A375 (cell line): Measurements from ENCODE around the gene IL6R. TPM values are rescaled to one million over a fixed set of nuclear protein-coding genes. Genes with fewer than 3 reads are reported as not detected.

Experiments used
- total RNA-seq: library from RNA; depleted of rRNA; stranded (reverse); fragments of >200 nt; shearing (Covaris generic); gene quantifications from 2 replicates; pipeline ENCODE4 v1.2.3, GENCODE V29; 2014; rRNA removed

Gene IL6R
- 7.3 and 11.6 TPM in 2 replicates for total RNA-seq

DNA sequence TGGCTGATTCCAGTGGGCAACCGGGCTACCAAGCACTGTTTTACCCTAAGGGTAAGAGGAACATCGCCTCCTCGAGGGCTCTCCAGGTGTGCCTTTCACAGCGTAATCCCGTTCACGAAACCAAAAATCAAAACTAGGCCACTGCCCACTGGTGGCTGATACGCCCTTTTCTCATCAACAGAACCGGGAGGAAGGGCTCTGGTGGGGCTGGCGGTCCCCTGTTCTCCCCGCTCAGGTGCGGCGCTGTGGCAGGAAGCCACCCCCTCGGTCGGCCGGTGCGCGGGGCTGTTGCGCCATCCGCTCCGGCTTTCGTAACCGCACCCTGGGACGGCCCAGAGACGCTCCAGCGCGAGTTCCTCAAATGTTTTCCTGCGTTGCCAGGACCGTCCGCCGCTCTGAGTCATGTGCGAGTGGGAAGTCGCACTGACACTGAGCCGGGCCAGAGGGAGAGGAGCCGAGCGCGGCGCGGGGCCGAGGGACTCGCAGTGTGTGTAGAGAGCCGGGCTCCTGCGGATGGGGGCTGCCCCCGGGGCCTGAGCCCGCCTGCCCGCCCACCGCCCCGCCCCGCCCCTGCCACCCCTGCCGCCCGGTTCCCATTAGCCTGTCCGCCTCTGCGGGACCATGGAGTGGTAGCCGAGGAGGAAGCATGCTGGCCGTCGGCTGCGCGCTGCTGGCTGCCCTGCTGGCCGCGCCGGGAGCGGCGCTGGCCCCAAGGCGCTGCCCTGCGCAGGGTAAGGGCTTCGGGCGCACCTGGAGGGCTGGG is at the start of gene IL6R:
IL6R (plus strand) TSS at position 360 of the 763 bp plus-strand sequence; CDS start at position 647, 287 bp downstream.

DNA sequence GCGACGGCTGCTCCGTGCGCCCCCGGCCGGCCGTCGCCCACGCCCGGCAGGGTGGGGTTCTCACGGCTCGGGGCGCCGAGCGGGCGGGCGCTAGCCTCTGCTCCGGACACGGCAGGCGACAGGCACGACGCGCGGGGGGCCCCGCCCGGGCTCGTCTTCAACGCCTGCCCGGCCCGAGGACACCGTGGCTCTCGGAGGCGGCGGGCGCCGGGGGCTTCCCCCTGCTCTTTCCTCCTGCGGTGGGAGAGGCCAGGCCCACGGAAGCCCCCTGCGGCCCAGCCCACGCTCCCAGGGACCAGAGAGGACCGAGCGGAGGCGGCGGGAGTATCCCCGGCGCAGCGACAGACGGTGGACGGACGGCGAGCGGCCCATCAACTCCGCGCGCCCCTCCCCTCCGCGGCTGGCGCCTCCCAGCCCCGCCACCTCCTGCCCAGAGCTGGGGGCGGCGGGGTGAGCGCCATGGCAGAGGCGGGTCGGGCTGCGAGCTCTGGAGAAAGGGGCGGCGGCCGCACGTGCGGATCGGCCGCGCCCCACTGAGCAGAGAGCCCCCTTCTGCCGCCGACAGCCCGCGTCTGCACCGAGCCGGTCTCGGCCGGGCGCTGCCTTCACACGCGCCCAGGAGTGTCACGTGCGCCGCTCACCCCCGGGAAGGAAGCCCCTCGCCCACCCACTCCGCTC is 97.1 kb downstream of the IL6R start, which contains the start of the genes SHE and TDRD10:
SHE (minus strand) TSS at position 347 of the 678 bp plus-strand sequence. CDS start 386 bp downstream, outside the sequence.
TDRD10 (plus strand) TSS at position 154 of the 678 bp plus-strand sequence. CDS start 4,685 bp downstream, outside the sequence.

Other genes with a start within 250 kb of the IL6R start
- 590 and 822 TPM in 2 replicates for gene TPM3, start 213.2 kb upstream of the IL6R start, total RNA-seq
- not detected in 2 replicates for gene CFAP141, start 199.0 kb upstream of the IL6R start, total RNA-seq
- gene UBAP2L, start 184.4 kb upstream of the IL6R start, total RNA-seq, result 170 and 193 TPM in 2 replicates
- gene HAX1, start 132.7 kb upstream of the IL6R start, total RNA-seq, result 318 and 380 TPM in 2 replicates
- gene AQP10, start 84.2 kb upstream of the IL6R start, total RNA-seq, result not detected in 2 replicates
- gene ATP8B2, start 79.8 kb upstream of the IL6R start, total RNA-seq, result 92.2 and 105 TPM in 2 replicates
- gene TDRD10, start 96.9 kb downstream of the IL6R start, total RNA-seq, result not detected in 2 replicates
- gene SHE, start 97.1 kb downstream of the IL6R start, total RNA-seq, result 0.08 and 0.11 TPM in 2 replicates
- gene UBE2Q1, start 153.3 kb downstream of the IL6R start, total RNA-seq, result 76.5 and 84.1 TPM in 2 replicates
- 0.37 and 1.7 TPM in 2 replicates for gene CHRNB2, start 162.4 kb downstream of the IL6R start, total RNA-seq
- 84.3 and 99.2 TPM in 2 replicates for gene ADAR, start 202.8 kb downstream of the IL6R start, total RNA-seq